Stomach (tissue), 9 donors: Measurements from ENCODE around the gene STK4. TPM values are rescaled to one million over a fixed set of nuclear protein-coding genes. Genes with fewer than 3 reads are reported as not detected.

Source experiments
- DNase-seq, 2 donors: peaks; one replicate each; pipeline versions ENCODE4 v3.0.0 to v3.0.0-alpha.2; 2013 to 2019
- H3K27ac ChIP-seq, 5 donors: fragments of 200-600 bp in 4 of 5; sonication (generic) in 4 of 5; one replicate each; pipeline ENCODE4 v1.5.1; 2013 to 2019; ENCODE audit warnings: mild to moderate bottlenecking in 1 of 5, moderate library complexity in 1 of 5
- H3K27me3 ChIP-seq, 3 donors: fragments of 200-600 bp; sonication (generic); one replicate each; pipeline ENCODE4 v1.5.1; 2017 to 2019; ENCODE audit warnings: mixed run types in 1 of 3
- H3K36me3 ChIP-seq, 4 donors: fragments of 200-600 bp; sonication (generic); 1 replicate in 3 of 4; 2 replicates in 1 of 4; pipeline ENCODE4 v1.5.1; 2016 to 2019
- H3K4me1 ChIP-seq, 4 donors: fragments of 200-600 bp; sonication (generic); one replicate each; pipeline ENCODE4 v1.5.1; 2016 to 2019
- H3K4me3 ChIP-seq, 4 donors: fragments of 200-600 bp; sonication (generic) in 3 of 4; one replicate each; pipeline ENCODE4 v1.5.1; 2016 to 2019; ENCODE audit warnings: mild to moderate bottlenecking in 1 of 4
- H3K9me3 ChIP-seq, 4 donors: fragments of 200-600 bp; sonication (generic); one replicate each; pipeline ENCODE4 v1.5.1; 2016 to 2019
- CTCF ChIP-seq, 7 experiments: fragments of 450-650 bp in 4 of 7; fragments of 200-600 bp in 3 of 7; sonication (generic) in 3 of 7; IDR thresholded peaks; one replicate each; pipeline ENCODE4 v1.5.1; 2016 to 2019; ENCODE audit warnings: antibody characterized with exemption in 7 of 7, control low read depth in 2 of 7, mild to moderate bottlenecking in 1 of 7
- EP300 ChIP-seq: sonication (generic); formaldehyde crosslinking; IDR thresholded peaks from one replicate; pipeline ENCODE4 v1.6.1; 2017; ENCODE audit warnings: antibody characterized with exemption
- POLR2A ChIP-seq, 4 donors: fragments of 450-650 bp; IDR thresholded peaks; one replicate each; pipeline ENCODE4 v1.6.1; 2016; ENCODE audit warnings: antibody characterized with exemption in 4 of 4, control low read depth in 2 of 4, mild to moderate bottlenecking in 1 of 4, moderate library complexity in 1 of 4
- POLR2AphosphoS5 ChIP-seq, 3 donors: sonication (generic); formaldehyde crosslinking; IDR thresholded peaks; one replicate each; pipeline ENCODE4 v1.6.1; 2016; ENCODE audit warnings: antibody characterized with exemption in 3 of 3
- WGBS, 5 donors: extraction: QIAGEN DNeasy Blood & Tissue Kit in 3 of 5; methylation state at CpG; one replicate each; pipeline versions ENCODE4 v1.1.5 to v1.1.7; 2013 to 2018; 5-methylcytosine and 5-hydroxymethylcytosine counted together
- intact Hi-C: fragments of 100-400 bp; cut with DNase I; formaldehyde crosslinking; loops from one replicate; pipeline ENCODE4 v1.15.1; 2023; ENCODE audit warnings: low total_unique reads
- polyA plus RNA-seq, 3 donors: library from polyadenylated mRNA; stranded (reverse); fragments of 200-250 nt; gene quantifications; one replicate each; pipeline ENCODE4 v1.2.3, GENCODE V29; 2013
- total RNA-seq, 5 donors: library from RNA; depleted of rRNA; stranded (reverse); fragments of >200 nt; gene quantifications; one replicate each; pipeline versions ENCODE4 v1.1.0 to v1.2.3, GENCODE V29; 2014 to 2016
- donor health status: healthy with polysubstance abuse.
- donor health status: Bipolar disorder and iron deficiency.
- donor health status: healthy.

The STK4 gene
- total and polyA plus RNA-seq, 8 donors, result 4.8 to 49.6 (median 19.3) TPM

DNA sequence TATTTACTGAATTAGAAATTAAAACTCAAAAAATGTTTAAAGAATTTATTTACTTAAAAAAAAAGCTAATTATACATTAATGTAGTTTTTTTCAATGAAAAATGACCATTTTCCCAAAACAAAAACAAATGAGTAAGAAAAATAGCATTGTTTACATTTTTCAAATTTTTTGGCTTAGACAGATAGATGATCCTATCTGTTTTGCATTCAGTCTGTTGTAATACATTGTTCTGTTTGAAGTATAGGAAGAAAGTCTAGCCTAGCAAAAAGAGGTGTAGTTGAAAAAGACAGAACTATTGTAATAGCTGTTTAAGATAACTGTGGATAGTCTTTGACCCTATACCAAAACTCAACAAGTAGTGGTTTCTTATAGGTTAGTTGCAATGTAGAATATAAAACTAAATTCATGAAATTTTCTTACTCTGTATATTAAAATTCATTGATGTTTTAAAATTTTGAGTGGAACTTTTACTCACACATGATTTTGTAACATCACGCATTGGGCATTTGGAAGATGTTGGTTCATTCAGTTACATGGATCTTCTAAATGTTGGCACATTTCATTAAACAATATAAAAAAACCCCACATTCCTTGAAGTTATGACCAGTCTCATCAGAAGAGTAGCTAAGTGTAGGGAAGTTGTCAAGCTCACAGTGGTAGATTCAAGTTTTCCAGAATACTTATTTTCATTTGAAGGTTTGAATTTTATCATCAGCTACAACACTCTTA, 72.6 kb downstream of the STK4 start:
- intact Hi-C loops, result no loop called here
- no peak for DNase-seq

GRCh38 chr20:45039475-45039820, 73.1 kb downstream of the STK4 start:
- WGBS, 5 donors, result 72 to 86% (median 83%) methylated on average over 1 of the region's 1 CpG
- peak overlapping the region in 1 of 5 donors; percentile 21 for H3K27ac ChIP-seq
- peak in 1 of 2 donors; percentile 8 for DNase-seq
- no peak for TF ChIP-seq CTCF (IDR thresholded peaks at IDR 0.05)
- intact Hi-C loops, result no loop called here
- peaks cover 7 to 63% (median 25%) of the 10 kb centered on the region in 4 donors for H3K4me1 ChIP-seq
- H3K4me3 ChIP-seq, result no peak overlapping the region
- H3K36me3 ChIP-seq, result no peaks in the 10 kb centered on the region
- H3K27me3 ChIP-seq, result no peaks in the 10 kb centered on the region
- H3K9me3 ChIP-seq, result no peaks in the 10 kb centered on the region

More for the DNA sequence above, 72.6 kb downstream of the STK4 start:
- no peaks in the 10 kb centered on the region for H3K36me3 ChIP-seq
- WGBS, 5 donors, result 87 to 100% (median 93%) methylated on average over 1 of the region's 1 CpG
- TF ChIP-seq POLR2AphosphoS5 (IDR thresholded peaks at IDR 0.05) (no peak), CTCF (IDR thresholded peaks at IDR 0.05) (no peak), POLR2A (IDR thresholded peaks at IDR 0.05) (no peak), EP300 (no peak)
- peak overlapping the region in 1 of 5 donors; percentile 21 for H3K27ac ChIP-seq
- H3K9me3 ChIP-seq, result no peaks in the 10 kb centered on the region
- H3K27me3 ChIP-seq, result no peaks in the 10 kb centered on the region
- peaks cover 3 to 58% (median 22%) of the 10 kb centered on the region in 4 donors for H3K4me1 ChIP-seq
- H3K4me3 ChIP-seq, result no peak overlapping the region

DNA sequence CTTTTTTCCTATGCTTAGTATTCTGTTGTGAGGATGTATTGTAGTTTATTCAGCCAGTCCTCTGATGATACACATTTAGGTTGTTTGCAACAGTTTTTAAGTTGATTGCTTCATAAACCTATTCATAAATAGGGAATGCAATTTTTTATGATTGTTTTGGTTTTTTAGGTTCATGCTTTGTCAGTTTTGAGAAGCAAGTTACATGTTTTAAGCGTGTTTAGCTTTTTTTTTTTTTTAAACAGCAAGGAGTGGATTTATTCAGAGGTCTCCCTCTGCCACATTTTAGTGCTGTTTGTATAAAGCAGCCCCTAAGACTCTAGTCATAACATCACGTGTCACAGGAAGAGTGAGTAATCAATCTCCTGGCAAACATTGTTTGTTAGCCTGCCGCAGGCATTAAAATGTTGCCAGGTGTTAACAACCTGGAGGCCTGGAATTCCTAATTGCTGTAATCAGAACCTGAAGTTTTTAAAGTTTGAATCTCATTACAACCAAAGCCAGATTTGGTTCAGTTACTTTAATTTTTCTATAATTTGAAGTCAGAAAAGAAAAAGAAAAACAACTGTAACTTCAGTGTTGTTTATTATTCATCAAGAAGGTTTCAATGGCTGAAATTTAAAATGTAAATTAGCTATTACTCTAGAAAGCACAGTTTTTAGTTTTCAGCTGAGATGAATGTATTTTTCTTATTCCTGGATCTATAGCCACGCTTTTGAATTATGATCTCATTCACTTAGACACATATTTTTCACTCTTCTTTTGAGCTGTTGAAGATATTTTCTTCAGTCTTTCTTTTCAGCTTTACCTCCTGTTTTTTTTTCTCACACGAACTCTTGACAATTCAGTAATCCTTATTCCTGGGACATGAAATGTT, 75.4 kb downstream of the STK4 start:
- intact Hi-C loops, result no loop called here
- WGBS, 5 donors, result 46 to 53% (median 48%) methylated on average over 5 of the region's 5 CpGs
- peaks cover 0 to 3% (median 0%) of the 10 kb centered on the region in 4 donors for H3K36me3 ChIP-seq
- DNase-seq, result peak in 1 of 2 donors; percentile 44
- H3K4me1 ChIP-seq, result peaks cover 7 to 56% (median 24%) of the 10 kb centered on the region in 4 donors
- no peak for TF ChIP-seq POLR2A (IDR thresholded peaks at IDR 0.05)
- TF ChIP-seq CTCF (IDR thresholded peaks at IDR 0.05), result no peak
- TF ChIP-seq POLR2AphosphoS5 (IDR thresholded peaks at IDR 0.05), result no peak
- TF ChIP-seq EP300, result no peak
- H3K27ac ChIP-seq, result no peak overlapping the region
- H3K27me3 ChIP-seq, result no peaks in the 10 kb centered on the region
- no peak overlapping the region for H3K4me3 ChIP-seq
- no peaks in the 10 kb centered on the region for H3K9me3 ChIP-seq

DNA sequence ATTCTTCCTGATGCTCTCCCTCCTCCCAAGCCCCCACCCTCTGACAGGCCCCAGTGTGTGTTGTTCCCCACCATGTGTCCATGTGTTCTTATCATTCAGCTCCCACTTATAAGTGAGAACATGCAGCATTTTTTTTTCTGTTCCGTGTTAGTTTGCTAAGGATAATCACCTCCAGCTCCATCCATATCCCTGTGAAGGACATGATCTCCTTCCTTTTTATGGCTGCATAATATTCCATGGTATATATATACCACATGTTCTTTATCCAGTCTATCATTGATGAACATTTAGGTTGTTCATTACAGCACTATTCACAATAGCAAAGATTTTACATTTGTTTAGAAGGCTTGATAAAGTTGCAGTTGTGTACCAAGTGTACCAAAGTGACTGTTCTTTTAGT, 76.7 kb downstream of the STK4 start:
- H3K4me1 ChIP-seq, result peaks cover 2 to 43% (median 13%) of the 10 kb centered on the region in 4 donors

More for the DNA sequence above, 76.7 kb downstream of the STK4 start:
- no peak overlapping the region for H3K27ac ChIP-seq
- WGBS, 5 donors, result 92 to 100% (median 96%) methylated on average over 1 of the region's 1 CpG
- no peak overlapping the region for H3K4me3 ChIP-seq
- no peaks in the 10 kb centered on the region for H3K27me3 ChIP-seq
- intact Hi-C loops, result no loop called here
- no peak for TF ChIP-seq EP300
- no peak for TF ChIP-seq POLR2A (IDR thresholded peaks at IDR 0.05)
- TF ChIP-seq CTCF (IDR thresholded peaks at IDR 0.05), result no peak
- no peak for TF ChIP-seq POLR2AphosphoS5 (IDR thresholded peaks at IDR 0.05)
- peaks cover 0 to 3% (median 1%) of the 10 kb centered on the region in 4 donors for H3K36me3 ChIP-seq
- no peaks in the 10 kb centered on the region for H3K9me3 ChIP-seq
- no peak for DNase-seq
